ENCODE data around the gene SLMAP. TPM values are rescaled to one million over a fixed set of nuclear protein-coding genes. Genes with fewer than 3 reads are reported as not detected.

SLMAP gene
- total RNA-seq, 2 donors from 2014 or later = 221 to 239 TPM

GRCh38 chr3:57832900-57833313, 76.8 kb downstream of the SLMAP start:
- no peak overlapping the region for H3K27ac ChIP-seq
- H3K4me3 ChIP-seq = no peak overlapping the region
- peaks cover 0 to 4% of the 10 kb centered on the region in 2 donors for H3K4me1 ChIP-seq (ENCODE audit: control insufficient read depth in 1 of 2, low read depth in 2 of 2)
- no peaks in the 10 kb centered on the region for H3K36me3 ChIP-seq
- TF ChIP-seq CTCF (IDR thresholded peaks at IDR 0.05) = no peak
- no peaks in the 10 kb centered on the region for H3K9me3 ChIP-seq
- H3K27me3 ChIP-seq (replicated peaks; ENCODE audit: insufficient read depth) = no peaks in the 10 kb centered on the region
- no peak for DNase-seq (ENCODE audit: low spot score)
- no peak for ATAC-seq (ENCODE audit: insufficient number of reproducible peaks, low FRiP score, low read depth)

GRCh38 chr3:57833763-57834162, 77.7 kb downstream of the SLMAP start:
- no peaks in the 10 kb centered on the region for H3K36me3 ChIP-seq
- no peak for ATAC-seq (ENCODE audit: insufficient number of reproducible peaks, low FRiP score, low read depth)
- peaks cover 0 to 4% of the 10 kb centered on the region in 2 donors for H3K4me1 ChIP-seq (ENCODE audit: control insufficient read depth in 1 of 2, low read depth in 2 of 2)
- no peaks in the 10 kb centered on the region for H3K9me3 ChIP-seq
- H3K27ac ChIP-seq = no peak overlapping the region
- DNase-seq (ENCODE audit: low spot score) = no peak
- no peak for TF ChIP-seq CTCF (IDR thresholded peaks at IDR 0.05)
- no peak overlapping the region for H3K4me3 ChIP-seq
- H3K27me3 ChIP-seq (replicated peaks; ENCODE audit: insufficient read depth) = no peaks in the 10 kb centered on the region

- TF ChIP-seq CTCF (IDR thresholded peaks at IDR 0.05) = no peak
- no peak overlapping the region for H3K27ac ChIP-seq
- no peak overlapping the region for H3K4me3 ChIP-seq
- ATAC-seq (ENCODE audit: insufficient number of reproducible peaks, low FRiP score, low read depth) = no peak
- H3K27me3 ChIP-seq (replicated peaks; ENCODE audit: insufficient read depth) = no peaks in the 10 kb centered on the region
- no peak for DNase-seq (ENCODE audit: low spot score)
- H3K36me3 ChIP-seq = no peaks in the 10 kb centered on the region
- H3K9me3 ChIP-seq = no peaks in the 10 kb centered on the region
- H3K4me1 ChIP-seq (ENCODE audit: control insufficient read depth in 1 of 2, low read depth in 2 of 2) = no peaks in the 10 kb centered on the region
Measured at GRCh38 chr3:57837686-57838085, 81.6 kb downstream of the SLMAP start.

- no peaks in the 10 kb centered on the region for H3K9me3 ChIP-seq
- H3K27me3 ChIP-seq (replicated peaks; ENCODE audit: insufficient read depth) = no peaks in the 10 kb centered on the region
- ATAC-seq (ENCODE audit: insufficient number of reproducible peaks, low FRiP score, low read depth) (no peak), DNase-seq (ENCODE audit: low spot score) (no peak)
- H3K4me3 ChIP-seq = no peak overlapping the region
- H3K4me1 ChIP-seq (ENCODE audit: control insufficient read depth in 1 of 2, low read depth in 2 of 2) = no peaks in the 10 kb centered on the region
- H3K36me3 ChIP-seq = no peaks in the 10 kb centered on the region
- no peak overlapping the region for H3K27ac ChIP-seq
- no peak for TF ChIP-seq CTCF (IDR thresholded peaks at IDR 0.05)
Measured at GRCh38 chr3:57838627-57839026, 82.5 kb downstream of the SLMAP start.

- ATAC-seq (ENCODE audit: insufficient number of reproducible peaks, low FRiP score, low read depth) (no peak), DNase-seq (ENCODE audit: low spot score) (no peak)
- no peak for TF ChIP-seq CTCF (IDR thresholded peaks at IDR 0.05)
- Histone ChIP-seq H3K4me1 (ENCODE audit: control insufficient read depth in 1 of 2, low read depth in 2 of 2) (no peaks in the 10 kb centered on the region), H3K9me3 (no peaks in the 10 kb centered on the region), H3K27ac (no peak overlapping the region), H3K27me3 (replicated peaks; ENCODE audit: insufficient read depth) (no peaks in the 10 kb centered on the region), H3K36me3 (no peaks in the 10 kb centered on the region), H3K4me3 (no peak overlapping the region)
Measured at GRCh38 chr3:57840473-57840872, 84.4 kb downstream of the SLMAP start.
